Neural crest cell (in vitro differentiated cells): ENCODE measurements around the gene PTPRE. TPM values are rescaled to one million over a fixed set of nuclear protein-coding genes. Genes with fewer than 3 reads are reported as not detected.
A peak's percentile ranks its signal among the peaks of the same experiment; 100 is the strongest.

ENCODE experiments used
- DNase-seq: peaks from one replicate; pipeline ENCODE4 v3.0.0; 2021; ENCODE audit warnings: low read depth, mixed read lengths, low spot score
- H3K27ac Mint-ChIP-seq: one replicate; pipeline ENCODE4 v1.8.0; 2021; ENCODE audit warnings: mild to moderate bottlenecking, mixed read lengths; ENCODE audit not compliant: unreplicated experiment
- H3K27me3 Mint-ChIP-seq: 2 replicates; pipeline ENCODE4 v1.8.0; 2021; ENCODE audit warnings: low read depth, mild to moderate bottlenecking, mixed read lengths
- H3K36me3 Mint-ChIP-seq: 2 replicates; pipeline ENCODE4 v1.8.0; 2021; ENCODE audit warnings: low read depth, mild to moderate bottlenecking, mixed read lengths
- H3K4me1 Mint-ChIP-seq: 2 replicates; pipeline ENCODE4 v1.8.0; 2021; ENCODE audit warnings: mixed read lengths
- H3K4me3 Mint-ChIP-seq: one replicate; pipeline ENCODE4 v1.8.0; 2021; ENCODE audit warnings: mild to moderate bottlenecking, mixed read lengths
- H3K9me3 Mint-ChIP-seq: 2 replicates; pipeline ENCODE4 v1.8.0; 2021; ENCODE audit warnings: mixed read lengths
- CTCF ChIP-seq: fragments of 200-600 bp; sonication (generic); conservative IDR thresholded peaks from 2 replicates; pipeline ENCODE4 v1.5.0; 2021; ENCODE audit warnings: antibody characterized with exemption, mild to moderate bottlenecking
- total RNA-seq: library from RNA; stranded (reverse); gene quantifications from 2 replicates; pipeline ENCODE4 v1.2.1, GENCODE V29; 2021

PTPRE gene
- total RNA-seq, 1 donor from 2014 or later, result 2.3 TPM

GRCh38 chr10:128024426-128024825 is 117.5 kb downstream of the PTPRE start:
- no peak for TF ChIP-seq CTCF
- H3K27me3 Mint-ChIP-seq, result no peaks in the 10 kb centered on the region
- no peaks in the 10 kb centered on the region for H3K36me3 Mint-ChIP-seq
- no peak for DNase-seq
- H3K4me1 Mint-ChIP-seq, result peaks cover 1% of the 10 kb centered on the region
- no peak overlapping the region for H3K27ac Mint-ChIP-seq
- H3K9me3 Mint-ChIP-seq, result no peaks in the 10 kb centered on the region
- H3K4me3 Mint-ChIP-seq, result no peak overlapping the region

- no peaks in the 10 kb centered on the region for H3K9me3 Mint-ChIP-seq
- no peak overlapping the region for H3K27ac Mint-ChIP-seq
- no peaks in the 10 kb centered on the region for H3K36me3 Mint-ChIP-seq
- H3K4me1 Mint-ChIP-seq, result peaks cover 8% of the 10 kb centered on the region
- TF ChIP-seq CTCF, result no peak
- H3K4me3 Mint-ChIP-seq, result no peak overlapping the region
- no peaks in the 10 kb centered on the region for H3K27me3 Mint-ChIP-seq
- no peak for DNase-seq
These were observed 118.5 kb downstream of the PTPRE start for GRCh38 chr10:128025437-128025836.

GRCh38 chr10:128025951-128026350 is 119.0 kb downstream of the PTPRE start:
- H3K4me1 Mint-ChIP-seq, result peaks cover 11% of the 10 kb centered on the region
- TF ChIP-seq CTCF, result no peak
- peak overlapping the region; percentile 57 for H3K27ac Mint-ChIP-seq

GRCh38 chr10:128026615-128027300 is 119.9 kb downstream of the PTPRE start:
- H3K36me3 Mint-ChIP-seq, result no peaks in the 10 kb centered on the region
- no peak overlapping the region for H3K27ac Mint-ChIP-seq
- DNase-seq, result no peak
- H3K27me3 Mint-ChIP-seq, result no peaks in the 10 kb centered on the region
- no peak for TF ChIP-seq CTCF
- peaks cover 12% of the 10 kb centered on the region for H3K4me1 Mint-ChIP-seq
- no peak overlapping the region for H3K4me3 Mint-ChIP-seq
- H3K9me3 Mint-ChIP-seq, result no peaks in the 10 kb centered on the region

More at GRCh38 chr10:128025951-128026350, 119.0 kb downstream of the PTPRE start:
- H3K9me3 Mint-ChIP-seq, result no peaks in the 10 kb centered on the region
- DNase-seq, result no peak
- no peak overlapping the region for H3K4me3 Mint-ChIP-seq
- H3K36me3 Mint-ChIP-seq, result no peaks in the 10 kb centered on the region
- no peaks in the 10 kb centered on the region for H3K27me3 Mint-ChIP-seq

GRCh38 chr10:128027306-128027705 is 120.4 kb downstream of the PTPRE start:
- TF ChIP-seq CTCF, result no peak
- H3K27me3 Mint-ChIP-seq, result no peaks in the 10 kb centered on the region
- H3K4me3 Mint-ChIP-seq, result no peak overlapping the region
- no peak for DNase-seq
- peaks cover 12% of the 10 kb centered on the region for H3K4me1 Mint-ChIP-seq
- H3K9me3 Mint-ChIP-seq, result no peaks in the 10 kb centered on the region
- H3K27ac Mint-ChIP-seq, result no peak overlapping the region
- no peaks in the 10 kb centered on the region for H3K36me3 Mint-ChIP-seq
